GM19395 (cell line): ENCODE measurements around the gene SLC9A3.
"Not testable (repeated sequence)": the region's sequence is repeated elsewhere in the genome, so short reads cannot be mapped to it uniquely, and the experiment has no call there.

Experiments used
- ATAC-seq: cut with Tn5 transposase; IDR thresholded peaks from one replicate; pipeline ENCODE4 v1.9.1; 2021; ENCODE audit warnings: mild to moderate bottlenecking, moderate library complexity; ENCODE audit not compliant: unreplicated experiment

The SLC9A3 gene

DNA sequence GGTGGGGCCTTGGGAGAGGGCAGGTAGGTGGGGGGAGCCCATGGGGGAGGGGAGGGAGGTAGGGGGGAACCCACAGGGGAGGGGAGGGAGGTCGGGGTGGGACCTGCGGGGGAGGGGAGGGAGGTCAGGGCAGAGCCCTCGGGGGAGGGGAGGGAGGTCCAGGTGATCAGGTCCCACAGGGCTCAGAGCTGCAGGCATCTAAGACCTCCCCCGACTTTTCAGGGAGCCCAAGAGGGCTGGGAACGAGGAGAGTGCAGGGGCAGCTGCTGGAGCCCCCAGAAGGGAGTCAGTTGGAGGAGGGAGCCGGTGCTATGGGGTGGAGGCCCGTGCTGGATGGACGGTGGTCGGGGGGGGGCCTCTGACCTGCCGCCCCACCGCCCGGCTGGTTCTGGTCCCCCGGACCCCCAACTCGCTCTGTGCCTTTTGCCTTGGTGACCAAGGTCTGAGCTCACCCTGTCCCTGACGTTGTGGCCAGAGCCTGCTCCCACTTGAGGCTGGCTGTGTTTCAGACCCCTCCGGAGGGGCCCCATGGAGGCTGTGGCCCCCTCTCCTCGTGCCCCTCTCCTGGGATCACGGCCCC lies 31.8 kb downstream of the SLC9A3 start:
- no peak for ATAC-seq

DNA sequence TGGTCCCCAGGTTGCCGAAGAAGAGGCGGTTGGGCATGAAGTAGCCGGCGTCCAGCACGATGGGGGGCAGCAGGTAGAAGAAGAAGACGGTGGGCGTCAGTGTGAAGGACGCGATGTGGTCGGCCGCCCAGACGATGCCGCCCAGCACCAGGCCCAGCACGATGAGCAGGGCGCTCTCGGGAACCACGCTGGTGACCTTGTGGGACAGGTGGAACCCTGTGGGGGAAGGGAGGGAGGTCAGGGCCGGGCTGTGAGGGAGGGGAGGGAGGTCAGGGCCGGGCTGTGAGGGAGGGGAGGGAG lies 32.4 kb downstream of the SLC9A3 start:
- no peak for ATAC-seq

DNA sequence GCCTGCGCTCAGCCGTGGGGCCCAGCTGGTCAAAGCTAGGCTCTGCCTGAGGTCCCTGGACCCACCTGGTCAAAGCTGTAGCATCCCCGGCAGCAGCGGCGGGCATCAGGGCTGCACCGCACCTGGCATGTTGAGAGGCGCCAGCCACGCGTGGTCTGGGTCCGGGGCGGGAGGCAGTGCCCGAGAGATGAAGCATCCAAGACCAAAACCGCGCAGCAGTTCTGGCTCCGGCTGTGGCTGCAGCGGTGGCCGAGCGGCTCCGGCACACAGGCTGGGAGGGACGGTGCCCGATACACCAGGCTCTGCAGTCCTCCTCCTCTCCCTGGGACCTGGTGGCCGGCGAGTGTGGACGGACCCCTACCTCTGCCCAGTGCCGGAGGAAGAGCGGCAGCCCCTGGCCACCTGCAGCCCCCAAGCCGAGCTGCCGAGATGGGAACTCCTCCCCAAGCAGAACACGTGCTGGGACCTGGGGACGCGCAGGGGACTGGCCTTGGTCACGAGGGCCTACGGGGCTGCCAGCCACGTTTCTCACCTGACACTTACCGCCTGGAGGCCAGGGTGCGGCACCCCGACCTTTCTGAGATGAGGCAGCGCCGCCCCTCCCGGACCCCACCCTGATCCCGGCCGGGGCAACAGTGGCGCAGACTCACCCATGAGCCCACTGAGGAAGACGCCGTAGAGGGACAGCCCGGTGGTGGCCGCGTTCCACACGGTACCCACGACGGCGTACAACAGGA lies 33.0 kb downstream of the SLC9A3 start:
- ATAC-seq, result no peak

DNA sequence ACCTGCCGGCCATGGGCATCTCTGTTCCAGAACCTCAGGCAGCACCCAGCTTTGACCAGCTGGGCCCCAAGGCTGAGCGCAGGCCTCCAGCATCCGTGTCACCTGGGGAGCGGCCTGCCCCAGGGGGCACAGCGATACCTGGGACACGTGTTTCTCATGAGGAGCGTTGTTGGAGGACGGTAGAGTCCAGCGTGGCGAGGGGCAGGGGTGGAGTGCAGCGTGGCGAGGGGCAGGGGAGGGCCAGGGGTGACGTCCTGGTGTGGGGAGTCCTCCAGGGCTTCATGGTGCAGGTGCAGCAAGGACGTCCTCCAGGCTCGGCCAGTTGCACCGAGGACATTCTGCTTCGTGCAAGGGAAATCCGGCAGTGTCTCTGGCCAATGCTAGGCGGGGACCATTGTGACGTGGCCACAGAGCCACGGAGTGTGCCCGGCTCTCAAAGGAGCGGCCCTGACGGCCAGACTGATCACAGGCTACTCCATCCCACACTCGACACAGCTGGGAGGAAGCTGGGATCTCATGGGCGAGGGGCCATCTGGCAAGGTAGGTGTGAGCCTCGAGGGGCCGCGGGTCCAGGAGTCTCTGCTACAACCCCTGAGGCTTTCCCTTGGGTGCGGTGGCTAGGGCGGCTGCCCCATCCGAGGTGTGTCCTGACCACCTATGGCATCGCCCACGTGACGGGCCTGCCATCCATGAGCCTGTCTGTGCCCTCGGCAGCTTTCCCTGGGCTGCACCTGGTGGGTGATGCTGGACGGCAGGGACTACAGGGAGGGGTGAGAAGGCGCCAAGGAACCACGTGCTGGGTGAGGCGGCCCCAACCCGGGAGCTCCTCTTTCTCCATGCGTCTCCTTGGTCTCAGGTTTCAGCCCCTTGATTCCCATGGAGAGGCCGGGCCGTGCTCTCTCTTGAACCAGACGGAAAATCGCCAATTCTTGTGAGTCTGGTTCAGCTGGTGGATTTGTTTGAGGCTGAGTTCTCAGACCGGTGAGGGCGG lies 33.8 kb downstream of the SLC9A3 start:
- no peak for ATAC-seq

DNA sequence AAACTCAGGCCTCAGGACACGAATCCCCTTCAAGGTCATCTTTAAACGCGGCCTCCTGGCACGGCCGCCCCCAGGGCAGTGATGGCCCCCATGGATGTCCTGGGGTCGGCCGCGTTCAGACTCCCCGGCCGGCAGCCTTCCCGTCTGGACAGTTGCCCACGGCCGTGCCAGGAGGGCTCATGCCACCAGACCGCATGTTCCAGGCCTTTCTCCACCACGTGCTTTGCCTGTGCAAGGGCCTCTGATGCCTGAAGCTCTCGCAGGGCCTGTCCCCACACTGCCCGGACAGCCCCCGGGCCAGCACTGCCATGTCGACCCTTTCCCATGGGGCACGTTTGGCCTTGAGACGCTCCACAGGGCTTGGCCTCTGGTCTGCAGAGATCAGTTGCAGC lies 34.6 kb downstream of the SLC9A3 start:
- no peak for ATAC-seq

DNA sequence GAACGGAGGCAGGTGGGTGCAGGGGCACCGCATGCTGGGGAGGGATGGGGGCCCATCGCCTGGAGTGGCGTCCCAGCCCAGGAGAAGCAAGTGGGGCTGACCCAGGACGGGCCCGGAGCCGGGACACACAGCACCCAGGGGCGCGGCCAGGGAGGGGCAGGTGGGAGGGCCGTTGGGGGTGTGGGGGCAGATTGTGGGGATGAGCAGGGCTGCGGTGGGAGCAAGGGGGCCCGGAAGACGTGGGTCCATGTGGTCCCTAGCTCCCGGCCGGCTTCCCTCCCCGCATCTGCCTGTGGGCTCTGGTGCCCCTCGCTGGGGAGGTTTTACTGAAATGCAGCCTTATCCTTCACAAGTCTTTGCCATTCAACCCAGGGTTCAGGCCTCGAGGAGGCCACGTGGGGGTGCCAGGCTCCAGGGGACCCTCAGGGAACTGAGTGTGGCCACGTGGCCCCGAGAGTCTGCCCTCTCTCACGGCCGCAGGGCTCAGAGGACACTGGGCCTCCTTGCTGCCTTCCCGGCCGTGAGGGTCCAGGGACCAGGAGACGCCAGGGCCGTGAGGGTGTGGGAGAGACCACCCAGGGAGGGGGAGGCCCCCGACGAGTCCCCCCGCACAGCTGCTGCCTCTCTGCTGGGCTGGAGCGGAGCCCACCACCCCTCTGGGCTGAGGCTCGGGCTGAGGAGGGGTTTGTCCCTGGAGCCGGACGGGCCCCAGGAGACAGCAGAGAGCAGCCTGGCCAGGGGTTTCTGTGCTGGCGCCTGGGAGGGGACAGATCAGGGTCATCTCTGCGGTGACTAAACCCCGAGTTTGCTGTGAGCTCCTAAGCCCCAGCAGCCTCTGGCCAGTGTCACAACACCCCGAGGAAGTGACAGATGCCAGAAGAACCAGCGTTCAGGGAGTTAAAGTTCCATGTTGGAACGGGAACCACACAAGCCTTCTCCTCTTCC lies 35.2 kb downstream of the SLC9A3 start:
- ATAC-seq, result no peak

DNA sequence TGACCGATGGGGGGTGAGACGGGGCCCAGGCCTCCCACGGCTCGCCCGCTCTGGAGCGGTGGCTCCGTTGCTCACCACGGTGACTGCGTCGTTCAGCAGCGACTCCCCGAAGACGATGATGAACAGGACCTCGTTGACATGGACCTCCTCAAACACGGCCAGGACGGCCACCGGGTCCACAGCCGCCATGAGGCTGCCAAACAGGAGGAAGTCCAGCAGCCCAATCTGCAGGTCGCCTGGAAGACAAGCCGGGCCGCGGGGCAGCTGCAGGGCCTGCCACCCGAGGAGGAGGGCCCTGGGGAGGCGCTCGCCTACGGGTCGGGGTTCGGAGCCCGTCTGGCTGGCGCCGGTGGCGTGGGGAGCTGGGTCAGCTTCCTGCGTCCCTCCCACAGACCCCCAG lies 36.0 kb downstream of the SLC9A3 start:
- no peak for ATAC-seq

DNA sequence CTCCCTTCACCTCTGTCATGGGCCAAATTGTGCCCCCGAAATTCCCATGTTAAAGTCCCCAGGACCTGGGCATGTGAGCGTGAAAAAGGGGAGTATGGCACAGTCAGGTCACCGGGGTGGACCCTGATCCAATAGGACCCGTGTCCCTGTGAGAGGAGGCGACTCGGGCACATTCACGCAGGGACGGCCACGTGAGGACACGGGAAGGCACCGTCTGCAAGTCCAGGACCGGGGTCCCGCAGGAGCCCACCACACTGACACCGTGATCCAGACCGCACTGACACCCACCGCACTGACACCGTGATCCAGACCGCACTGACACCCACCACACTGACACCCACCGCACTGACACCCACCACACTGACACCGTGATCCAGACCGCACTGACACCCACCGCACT lies 37.7 kb downstream of the SLC9A3 start:
- ATAC-seq, result not testable (repeated sequence)

DNA sequence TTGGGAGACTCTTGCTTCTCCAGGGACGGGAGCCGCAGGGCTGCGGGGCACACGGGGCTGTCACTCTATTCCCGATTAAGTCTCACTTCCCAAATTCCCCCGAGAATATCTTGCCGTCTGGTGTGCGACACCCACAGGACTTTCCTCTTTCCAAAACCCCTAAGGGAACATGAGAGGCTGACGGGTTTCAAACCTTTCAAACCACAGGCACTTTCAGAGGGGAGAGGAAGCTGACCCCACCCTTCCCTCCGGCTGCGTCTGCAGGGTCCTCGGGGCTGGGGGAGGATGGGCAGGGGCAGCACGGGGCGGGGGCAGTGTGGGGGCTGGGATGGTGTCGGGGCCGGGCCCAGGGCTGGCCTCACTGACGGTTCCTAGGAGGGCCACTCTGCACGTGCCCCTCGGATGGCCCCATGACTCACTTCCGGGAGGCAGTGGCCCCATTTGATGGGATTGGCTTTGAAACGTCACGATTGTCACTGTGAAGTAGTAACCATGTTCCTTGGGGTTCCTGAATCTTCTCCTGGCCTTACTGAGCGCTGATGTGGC lies 38.2 kb downstream of the SLC9A3 start:
- ATAC-seq, result no peak

DNA sequence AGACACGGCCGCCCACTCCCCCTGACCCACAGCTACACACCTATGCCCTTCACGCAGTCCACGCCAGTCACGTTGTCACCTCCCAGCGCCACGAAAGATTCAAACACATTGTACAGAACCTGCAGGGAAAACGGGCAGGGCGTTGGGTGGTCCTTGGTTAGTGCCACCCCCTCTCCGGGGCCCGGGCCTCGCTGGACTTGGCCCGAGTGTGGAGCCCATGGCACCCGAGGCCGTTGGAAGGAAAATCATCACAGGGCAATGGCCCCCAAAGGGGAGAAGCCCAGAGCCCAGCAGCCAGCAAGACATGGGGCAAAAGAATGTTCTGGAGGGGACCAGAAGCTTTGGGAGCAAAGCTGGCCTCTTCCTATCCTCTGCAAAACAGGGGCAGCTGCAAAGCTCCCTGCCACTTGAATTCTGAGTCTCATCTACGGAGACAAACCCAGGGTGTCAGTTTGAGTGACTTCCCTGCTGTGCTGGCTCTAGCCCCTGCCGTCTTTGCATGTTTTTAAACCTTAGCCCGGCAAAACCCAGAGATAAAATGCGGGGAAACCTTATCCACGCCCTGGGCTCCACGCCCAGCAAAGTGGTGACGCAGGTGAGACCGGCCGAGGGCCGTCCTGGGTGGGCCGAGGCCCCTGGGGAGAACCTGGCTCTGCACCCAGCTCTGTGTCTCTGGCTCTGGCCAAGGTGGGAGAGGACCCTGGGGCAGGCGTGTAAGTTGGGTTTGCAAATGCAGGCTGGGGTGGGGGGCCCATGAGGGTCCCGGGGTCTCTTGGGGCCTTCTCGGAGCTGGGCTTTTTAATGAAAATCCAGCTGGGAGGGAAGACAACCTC lies 38.9 kb downstream of the SLC9A3 start:
- no peak for ATAC-seq

DNA sequence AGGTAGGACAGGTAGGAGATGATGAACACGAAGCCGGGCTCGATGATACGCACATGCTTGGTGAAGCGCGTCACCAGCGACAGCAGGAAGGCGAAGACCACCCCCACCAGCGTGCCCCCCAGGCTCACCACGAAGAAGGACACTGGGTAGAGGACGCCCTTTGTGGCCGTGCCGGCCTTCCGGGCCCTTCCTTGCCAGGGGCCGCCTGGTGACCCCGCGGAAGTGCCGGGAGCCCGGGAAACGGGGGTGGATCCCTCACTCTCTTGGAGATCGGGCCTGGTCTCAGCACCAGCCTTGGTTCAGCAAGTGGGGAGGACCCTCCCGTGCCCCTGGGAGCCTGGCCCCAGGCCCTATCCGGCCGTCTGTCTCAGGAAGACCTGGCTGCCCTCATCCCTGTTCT lies 39.7 kb downstream of the SLC9A3 start:
- ATAC-seq, result no peak

DNA sequence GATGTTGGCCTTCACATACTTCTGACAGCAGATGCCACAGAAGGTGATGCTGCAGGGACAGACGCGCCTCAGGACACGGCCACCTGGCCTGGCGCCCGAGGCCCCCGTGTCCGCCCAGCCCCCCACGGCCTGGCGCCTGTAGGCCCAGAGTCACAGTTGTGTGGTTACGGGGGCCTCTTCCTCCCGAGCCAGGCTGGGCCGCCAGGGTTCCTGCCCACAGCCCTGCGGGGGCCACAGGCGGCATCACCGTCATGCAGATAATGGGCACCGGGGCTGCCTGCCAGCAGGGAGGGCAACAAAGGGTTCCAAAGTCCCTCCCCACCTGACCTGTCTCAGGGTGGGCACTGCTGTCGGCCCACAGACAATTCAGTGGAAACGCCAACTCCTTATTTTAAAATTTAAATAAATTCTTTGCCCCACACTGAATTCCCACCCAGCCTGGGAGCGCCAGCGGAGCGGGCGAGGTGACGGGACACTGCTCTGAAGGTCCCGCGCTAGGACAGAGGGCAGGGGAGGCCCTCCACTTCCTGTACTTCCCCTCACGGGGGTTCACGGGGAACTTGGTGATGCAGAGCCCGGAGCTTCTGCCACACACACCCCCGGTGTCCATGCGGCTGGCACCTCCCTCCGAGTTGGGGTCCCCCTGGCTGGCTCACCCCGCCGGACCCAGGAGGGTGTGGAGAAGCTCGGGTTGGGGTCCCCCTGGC lies 40.7 kb downstream of the SLC9A3 start:
- no peak for ATAC-seq

DNA sequence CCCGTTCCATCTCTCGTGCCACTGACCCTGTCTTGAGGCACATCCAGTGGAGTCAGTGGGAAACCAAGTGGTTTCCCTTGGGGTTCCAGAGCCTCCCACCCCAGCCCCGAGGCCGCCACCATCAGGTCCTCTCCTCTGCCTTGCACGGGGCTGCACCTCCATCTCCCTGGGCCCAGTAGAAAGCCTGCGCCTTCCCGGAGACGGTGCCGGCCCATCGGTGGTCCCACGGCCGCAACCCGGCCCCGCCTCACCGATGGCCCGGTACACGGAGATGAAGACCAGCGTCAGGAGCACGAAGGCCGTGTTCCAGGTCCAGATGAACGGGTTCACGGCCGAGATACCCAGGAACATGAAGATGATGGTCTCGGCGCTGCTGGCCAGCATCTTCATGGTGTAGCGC lies 41.2 kb downstream of the SLC9A3 start:
- ATAC-seq, result no peak

DNA sequence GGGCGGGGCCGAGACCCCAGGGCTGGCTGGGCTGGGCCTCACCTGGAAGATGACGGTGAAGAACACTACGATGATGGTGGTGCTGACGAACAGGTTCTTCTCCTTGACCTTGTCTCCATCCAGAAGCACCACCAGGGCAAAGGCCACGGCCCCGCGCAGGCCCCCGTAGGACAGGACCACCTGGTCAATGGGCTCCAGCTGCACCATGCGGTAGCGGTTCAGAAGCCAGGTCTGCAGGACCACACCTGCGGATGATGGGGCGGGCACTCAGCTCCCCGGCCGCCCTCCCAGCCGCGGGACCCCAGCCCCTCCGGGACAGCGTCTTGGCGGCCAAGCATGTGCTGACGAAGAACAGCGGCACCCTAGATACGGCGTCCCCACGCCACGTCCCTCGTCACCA lies 41.7 kb downstream of the SLC9A3 start:
- ATAC-seq, result no peak

DNA sequence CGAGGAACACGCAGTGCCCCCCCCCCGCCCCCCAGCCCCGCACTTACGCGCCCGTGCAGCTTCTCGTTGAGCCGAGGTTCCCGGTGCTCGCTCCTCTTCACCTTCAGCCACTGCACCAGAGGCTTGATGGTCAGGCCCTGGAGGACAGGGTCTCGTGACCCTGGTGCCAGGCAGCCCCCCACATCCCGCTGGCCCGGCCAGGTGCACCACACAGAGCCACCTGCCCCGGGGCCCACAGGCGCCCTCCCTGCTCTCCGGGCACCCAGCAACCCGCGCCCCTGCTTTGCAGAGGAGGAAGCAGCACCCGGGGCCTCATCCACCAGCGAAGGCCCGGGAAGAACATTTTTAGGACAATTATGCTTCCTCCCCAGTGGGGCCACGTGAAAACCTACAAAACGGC lies 42.2 kb downstream of the SLC9A3 start:
- no peak for ATAC-seq

DNA sequence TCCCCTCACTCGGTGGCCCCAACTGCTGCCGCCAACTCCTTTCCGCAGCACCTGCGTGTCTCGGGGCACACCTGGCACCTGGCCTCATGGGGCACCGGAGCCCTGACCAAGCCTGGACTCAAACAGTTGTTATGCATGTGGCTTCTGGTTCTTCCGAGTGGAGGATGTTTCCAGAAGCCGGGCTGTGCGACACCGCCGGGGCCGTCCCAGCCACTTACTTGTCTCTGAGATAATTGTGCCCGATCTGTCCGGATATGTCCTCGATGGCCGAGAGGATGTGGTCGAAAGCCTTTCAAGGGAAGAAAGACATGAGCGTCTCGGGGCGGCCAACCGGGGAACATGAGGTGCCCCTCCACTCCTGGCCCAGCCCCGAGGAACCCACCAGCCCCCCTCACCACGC lies 42.9 kb downstream of the SLC9A3 start:
- no peak for ATAC-seq

DNA sequence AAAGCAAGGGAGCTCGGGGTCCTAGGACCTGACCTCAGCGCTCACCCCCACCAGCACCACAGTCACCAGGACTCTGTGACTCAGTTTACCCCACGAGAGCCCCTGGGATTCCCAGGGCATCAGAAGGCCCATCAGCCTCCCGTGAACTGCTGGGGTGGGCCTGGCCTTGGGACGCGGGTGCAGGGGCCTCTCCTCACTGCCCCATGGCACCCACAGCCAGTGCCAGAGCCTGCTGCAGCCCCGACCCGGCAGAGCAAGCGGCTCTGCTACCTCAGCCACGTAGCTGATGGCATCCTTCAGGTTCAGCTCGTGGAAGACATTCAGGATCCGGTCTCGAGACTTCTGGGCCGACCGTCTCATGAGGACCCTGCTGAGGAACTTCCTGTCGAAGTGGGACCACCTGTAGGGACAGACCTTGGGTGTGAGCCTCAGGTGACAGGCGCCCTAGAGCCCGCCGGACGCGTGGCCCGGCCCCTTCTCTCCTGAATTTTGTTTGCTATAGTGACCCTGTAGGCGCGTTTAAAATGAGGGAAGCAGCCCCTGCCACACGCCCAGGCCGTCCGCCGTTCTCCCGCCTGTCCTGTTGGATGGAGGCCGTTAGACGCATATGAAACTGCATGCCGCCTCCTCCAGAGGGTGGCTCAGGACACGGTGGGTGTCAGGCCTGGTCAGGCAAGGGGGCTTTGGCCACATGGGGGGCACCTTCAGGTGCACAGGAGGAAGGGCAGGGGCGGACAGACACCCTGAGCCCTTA lies 44.5 kb downstream of the SLC9A3 start:
- ATAC-seq, result no peak

DNA sequence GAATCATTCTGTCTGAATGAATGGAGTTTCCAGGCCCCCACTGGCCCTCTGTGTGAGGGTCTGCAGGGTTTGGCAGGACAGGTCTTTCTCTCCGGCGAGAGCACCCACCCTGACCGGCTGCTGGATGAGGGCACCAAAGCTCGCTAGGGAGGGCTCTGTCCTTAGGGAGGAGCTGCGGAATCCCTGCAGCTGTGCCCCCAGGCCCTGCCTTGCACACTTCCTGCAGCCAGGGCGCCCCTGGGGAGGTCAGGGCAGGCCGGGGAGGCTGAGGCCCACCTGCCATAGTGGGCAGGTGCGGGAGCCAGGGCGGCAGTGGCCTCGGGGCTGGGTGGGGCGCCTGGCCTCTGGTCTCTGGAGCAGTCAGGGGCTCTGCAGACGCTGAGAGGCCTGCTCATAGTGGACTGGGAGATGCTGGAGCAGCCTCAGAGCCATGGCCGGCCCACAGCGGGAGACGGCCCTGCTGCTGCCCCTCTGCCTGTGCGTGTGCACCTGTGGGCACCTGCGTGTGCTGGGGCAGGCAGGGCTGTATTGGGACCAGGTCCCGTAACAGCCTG lies 45.2 kb downstream of the SLC9A3 start:
- ATAC-seq, result no peak
